Neural progenitor cell (in vitro differentiated cells): Measurements from ENCODE around the gene SLC48A1.

Experiments
- EZH2 ChIP-seq: fragments of 200-600 bp; sonication (generic); IDR thresholded peaks from 2 replicates; pipeline ENCODE4 v1.6.1; 2017; ENCODE audit warnings: antibody characterized with exemption, mild to moderate bottlenecking, moderate library complexity
- TF ChIP-seq, protein P1 (sequence below): fragments of 200-600 bp; sonication (generic); IDR thresholded peaks from 2 replicates; pipeline ENCODE4 v1.5.1; 2017; ENCODE audit warnings: antibody characterized with exemption, mild to moderate bottlenecking

DNA sequence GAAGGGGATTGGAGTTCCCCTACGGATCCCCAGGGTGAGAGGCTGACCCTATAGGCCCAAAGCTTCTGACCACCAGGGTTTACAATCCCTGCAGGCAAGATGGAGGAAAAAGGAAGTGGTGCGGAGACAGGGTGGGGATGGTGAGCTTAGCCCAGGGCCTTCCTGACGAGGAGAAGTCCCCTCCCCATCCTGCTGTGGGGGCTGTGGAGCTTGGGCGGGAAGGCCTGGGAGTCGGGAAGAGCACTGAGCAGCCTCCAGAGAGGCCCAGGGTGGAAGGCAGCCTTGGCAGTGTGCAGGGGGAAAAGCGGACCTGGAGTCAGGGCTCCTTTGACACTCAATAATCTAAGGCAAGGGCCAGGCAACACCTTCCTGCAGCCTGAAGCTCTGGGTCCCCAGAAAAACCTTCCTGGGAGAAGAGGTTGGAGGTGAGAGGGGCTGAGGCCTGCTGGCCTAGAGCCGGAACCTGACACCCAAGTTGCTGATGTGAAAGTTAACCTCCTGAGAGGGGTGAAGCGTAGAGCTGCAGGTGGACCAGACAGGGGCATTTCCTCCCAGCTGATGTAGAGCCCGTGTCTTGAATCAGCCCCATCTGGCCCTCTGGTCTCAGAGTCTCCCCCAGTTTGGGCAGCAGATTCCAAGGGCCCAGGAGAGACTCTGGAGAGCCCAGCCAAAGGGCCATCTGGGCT is 40.6 kb downstream of the SLC48A1 start:
- TF ChIP-seq EZH2 = no peak
- TF ChIP-seq, protein P1, sequence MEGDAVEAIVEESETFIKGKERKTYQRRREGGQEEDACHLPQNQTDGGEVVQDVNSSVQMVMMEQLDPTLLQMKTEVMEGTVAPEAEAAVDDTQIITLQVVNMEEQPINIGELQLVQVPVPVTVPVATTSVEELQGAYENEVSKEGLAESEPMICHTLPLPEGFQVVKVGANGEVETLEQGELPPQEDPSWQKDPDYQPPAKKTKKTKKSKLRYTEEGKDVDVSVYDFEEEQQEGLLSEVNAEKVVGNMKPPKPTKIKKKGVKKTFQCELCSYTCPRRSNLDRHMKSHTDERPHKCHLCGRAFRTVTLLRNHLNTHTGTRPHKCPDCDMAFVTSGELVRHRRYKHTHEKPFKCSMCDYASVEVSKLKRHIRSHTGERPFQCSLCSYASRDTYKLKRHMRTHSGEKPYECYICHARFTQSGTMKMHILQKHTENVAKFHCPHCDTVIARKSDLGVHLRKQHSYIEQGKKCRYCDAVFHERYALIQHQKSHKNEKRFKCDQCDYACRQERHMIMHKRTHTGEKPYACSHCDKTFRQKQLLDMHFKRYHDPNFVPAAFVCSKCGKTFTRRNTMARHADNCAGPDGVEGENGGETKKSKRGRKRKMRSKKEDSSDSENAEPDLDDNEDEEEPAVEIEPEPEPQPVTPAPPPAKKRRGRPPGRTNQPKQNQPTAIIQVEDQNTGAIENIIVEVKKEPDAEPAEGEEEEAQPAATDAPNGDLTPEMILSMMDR = peak; percentile 5
